NCI-H2107 (cell line): ENCODE data around the gene KRT71.
"Not testable (repeated sequence)": the region's sequence is repeated elsewhere in the genome, so short reads cannot be mapped to it uniquely, and the experiment has no call there.

Experiments used
- DNase-seq: peaks from one replicate; lab custom pipeline; 2025; lab: John Stamatoyannopoulos, UW

Gene KRT71

DNA sequence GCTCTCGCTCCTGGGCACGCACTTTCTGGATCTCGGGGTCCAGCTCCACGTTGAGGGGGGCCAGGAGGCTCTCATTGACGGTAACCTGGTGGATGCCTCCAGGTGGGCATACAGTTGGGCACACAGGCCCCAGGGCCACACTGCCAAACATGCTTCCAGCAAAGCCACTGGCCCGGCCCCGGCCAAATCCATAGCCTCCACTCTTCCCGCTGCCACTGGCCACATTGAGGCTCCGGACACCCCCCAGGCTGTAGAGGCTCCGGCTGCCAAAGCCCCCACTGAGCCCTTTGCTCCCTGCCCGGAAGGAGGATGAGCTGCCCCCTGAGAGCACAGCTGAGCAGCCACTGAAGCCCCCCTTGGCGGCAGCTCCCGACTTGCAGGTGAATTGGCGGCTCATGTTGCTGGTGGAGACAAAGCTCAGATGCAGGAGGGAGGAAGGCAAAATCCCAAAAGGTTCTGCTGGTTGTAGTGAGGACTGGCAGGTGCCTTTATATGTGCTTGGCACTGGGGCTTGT, at the start of gene KRT71:
Gene KRT71 (minus strand): TSS at position 465 of the 515 bp plus-strand sequence. CDS start 68 bp downstream, at position 397.
- DNase-seq: no peak

DNA sequence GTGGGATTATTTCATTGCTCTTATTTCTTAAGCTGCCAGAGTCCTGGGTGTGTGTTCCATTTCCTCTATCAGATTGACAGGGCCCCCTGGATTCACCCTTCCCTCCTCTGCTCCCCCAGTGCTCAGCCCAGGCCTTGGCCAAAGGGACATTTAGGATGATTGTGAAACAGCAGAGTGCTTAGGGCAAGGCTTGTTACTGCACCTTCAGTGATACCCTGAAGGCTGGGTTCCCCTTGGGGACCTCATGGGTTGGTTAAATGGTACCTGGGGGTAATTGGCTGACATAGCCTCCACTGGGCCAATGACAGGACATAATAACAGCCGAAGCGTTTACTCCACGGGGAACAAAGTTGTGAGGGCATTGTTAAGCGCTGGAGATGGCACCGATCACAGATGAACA, 49.6 kb upstream of the KRT71 start:
- no peak for DNase-seq

DNA sequence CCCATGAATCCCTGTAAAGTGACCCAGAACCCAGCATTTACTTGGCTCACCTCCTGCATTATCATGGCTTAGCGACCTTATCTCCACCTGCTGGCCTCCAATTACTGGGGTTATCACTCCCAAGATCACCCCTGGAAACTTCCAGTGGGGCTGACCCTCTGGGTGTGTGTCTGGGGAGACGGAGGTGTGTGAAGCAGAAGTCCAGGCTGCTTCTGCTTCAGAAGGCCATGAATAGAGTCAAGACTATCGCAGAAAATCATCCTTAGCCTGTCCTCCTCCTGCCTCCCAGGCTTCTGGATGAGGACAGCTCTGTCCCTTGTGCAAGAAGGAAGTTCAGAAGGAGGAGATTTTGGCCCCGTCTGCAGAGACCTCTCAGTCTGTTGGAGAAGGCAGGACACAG, 48.7 kb upstream of the KRT71 start:
- DNase-seq: no peak

DNA sequence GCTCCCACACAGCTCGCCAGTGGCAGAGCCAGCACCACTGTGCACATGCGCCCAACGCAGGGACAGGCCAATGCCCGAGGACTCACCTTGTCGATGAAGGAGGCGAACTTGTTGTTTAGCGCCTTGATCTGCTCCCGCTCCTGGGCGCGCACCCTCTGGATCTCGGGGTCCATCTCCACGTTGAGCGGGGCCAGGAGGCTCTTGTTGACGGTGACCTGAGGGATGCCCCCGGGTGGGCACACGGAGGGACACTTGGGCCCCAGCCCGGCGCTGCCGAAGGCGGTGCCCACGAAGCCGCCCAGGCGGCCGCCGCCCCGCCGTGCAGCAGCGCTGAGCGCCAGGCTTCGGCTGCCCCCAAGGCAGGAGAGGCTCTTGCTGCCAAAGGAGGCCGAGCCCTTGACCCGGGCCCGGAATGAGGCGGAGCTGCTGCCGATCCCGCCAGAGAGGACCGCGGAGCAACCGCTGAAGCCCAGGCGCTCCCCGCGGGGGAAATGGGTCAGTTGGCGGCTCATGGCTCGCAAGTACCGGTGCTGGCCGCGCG, 48.1 kb upstream of the KRT71 start, which contains the start of gene KRT72:
Gene KRT72 (minus strand): TSS at position 523 of the 541 bp plus-strand sequence. CDS start 11 bp downstream, at position 512.
- DNase-seq: no peak

DNA sequence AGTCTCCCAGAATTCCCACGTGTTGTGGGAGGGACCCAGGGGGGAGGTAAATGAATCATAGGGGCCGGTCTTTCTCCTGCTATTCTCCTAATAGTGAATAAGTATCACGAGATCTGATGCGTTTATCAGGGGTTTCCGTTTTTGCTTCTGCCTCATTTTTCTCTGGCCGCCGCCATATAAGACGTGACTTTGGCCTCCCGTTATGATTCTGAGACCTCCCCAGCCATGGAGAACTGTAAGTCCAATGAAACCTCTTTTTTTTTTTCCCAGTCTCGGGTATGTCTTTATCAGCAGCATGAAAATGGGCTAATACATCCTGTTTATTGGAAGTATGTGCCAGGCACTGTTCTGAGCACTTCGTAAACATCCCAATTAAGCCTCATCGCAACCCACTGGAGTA, 47.5 kb upstream of the KRT71 start:
- DNase-seq: no peak

DNA sequence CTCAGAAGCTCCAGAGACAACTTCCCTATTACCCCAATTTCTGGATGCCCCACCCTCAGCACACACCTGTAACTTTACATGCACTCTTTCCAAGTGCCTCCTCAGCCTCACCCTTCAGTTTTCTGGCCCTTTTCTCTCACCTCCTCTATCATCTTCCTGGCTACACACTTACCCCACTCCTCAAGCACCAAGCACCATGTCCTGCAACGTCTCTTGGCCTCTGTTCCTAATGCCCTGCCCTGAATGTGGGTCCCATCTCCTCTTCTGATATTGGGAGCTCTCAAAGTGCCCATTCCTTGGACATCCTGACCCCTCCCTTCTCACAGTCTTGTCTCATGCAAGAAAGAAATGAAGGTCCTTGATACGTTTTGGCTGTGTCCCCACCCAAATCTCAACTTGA, 47.1 kb upstream of the KRT71 start:
- DNase-seq: no peak

DNA sequence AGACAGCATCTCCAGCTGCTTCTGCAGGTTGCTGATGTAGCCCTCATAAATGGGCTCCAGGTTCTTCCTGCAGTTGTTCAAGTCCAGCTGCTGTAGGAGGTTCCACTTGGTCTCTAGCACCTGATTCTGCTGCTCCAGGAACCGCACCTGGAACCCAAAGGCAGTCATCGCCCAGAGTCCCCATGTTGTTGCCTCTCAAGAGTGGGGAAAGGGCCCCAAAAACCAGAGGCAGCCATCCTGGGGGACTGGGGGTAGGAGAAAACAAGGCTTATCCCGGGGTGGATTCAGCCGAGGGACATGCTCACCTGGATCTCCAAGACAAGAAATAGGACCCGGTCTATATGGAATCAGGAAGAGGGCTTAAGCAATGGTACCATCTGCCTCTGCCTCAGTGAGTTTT, 46.0 kb upstream of the KRT71 start:
- no peak for DNase-seq

DNA sequence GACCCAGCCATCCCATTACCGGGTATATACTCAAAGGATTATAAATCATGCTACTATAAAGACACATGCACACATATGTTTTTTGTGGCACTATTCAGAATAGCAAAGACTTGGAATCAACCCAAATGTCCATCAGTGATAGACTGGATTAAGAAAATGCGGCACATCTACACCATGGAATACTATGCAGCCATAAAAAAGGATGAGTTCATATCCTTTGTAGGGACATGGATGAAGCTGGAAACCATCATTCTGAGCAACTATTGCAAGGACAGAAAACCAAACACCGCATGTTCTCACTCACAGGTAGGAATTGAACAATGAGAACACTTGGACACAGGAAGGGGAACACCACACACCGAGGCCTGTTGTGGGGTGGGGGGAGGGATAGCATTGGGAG, 41.3 kb upstream of the KRT71 start:
- not testable (repeated sequence) for DNase-seq

DNA sequence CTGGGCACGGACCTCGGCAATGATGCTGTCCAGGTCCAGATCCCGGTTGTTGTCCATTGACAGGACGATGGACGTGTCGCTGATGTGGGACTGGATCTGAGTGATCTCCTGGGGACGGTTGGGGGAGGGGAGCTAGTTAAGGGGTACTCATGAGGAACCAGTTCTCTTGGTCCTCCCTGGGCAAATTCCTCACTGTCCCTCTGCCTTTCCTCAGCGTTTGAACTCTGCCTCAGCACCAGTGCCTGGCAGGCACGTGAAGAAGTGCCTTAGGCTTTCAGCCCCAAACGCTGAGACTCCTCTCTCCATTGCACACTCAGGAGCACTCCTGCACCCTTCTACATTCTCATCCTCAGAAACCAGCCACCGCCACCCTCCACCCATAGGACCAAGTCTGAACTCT, 38.6 kb upstream of the KRT71 start:
- DNase-seq: no peak

DNA sequence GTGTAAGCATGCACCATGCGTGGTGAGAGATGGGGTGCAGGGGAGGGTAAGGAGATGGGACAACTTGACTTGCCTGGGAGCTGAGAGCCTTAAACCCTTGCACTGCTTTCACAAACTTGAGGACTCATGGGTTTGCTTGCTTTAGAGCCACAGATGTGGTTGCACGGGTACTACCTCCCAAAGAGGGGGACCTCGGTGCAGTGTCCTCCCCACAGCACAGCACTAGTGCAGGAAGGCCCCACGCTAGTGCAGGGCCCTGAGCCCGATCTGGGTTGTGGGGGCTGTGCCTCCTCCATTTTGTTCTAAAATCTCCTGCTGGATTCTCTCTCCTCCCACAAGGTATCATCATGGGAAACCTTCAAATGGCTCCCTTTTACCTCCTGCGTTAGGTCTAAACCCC, 37.1 kb upstream of the KRT71 start:
- no peak for DNase-seq

DNA sequence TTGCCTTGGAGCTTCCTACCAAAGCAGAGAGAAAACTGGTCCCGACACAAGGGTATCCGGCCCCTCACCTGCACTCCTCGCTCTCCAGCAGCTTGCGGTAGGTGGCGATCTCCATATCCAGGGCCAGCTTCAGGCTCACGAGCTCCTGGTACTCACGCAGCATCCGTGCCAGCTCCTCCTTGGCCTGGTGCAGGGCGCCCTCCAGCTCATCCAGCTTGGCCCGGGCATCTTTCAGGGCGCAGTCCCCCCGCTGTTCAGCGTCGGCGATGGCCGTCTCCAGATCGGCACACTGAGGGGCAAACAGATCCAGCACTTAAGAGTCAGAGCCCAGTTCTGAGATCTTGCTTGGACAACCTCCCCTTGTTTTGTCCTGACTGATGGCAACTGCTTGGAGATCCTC, 34.6 kb upstream of the KRT71 start:
- DNase-seq: no peak

DNA sequence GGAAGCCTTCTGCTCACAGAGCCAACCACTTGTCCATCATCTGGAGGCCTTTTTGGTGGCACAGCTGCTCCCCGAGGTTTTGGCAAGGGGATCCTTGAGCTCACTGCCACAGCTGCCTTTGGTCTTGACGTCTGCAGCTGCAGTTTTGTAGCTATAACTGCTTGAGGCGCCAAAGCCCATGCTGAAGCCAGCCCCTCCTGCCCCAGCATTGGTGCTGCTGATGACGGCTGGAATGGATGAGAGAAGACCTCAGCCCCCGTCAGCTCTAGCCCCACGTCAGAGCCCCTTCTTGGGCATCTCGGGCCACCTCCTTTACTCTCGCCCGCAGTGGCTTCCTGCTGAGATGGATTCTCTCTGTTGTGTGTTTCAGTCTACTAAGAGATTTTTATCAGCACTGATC, 33.0 kb upstream of the KRT71 start:
- DNase-seq: no peak

DNA sequence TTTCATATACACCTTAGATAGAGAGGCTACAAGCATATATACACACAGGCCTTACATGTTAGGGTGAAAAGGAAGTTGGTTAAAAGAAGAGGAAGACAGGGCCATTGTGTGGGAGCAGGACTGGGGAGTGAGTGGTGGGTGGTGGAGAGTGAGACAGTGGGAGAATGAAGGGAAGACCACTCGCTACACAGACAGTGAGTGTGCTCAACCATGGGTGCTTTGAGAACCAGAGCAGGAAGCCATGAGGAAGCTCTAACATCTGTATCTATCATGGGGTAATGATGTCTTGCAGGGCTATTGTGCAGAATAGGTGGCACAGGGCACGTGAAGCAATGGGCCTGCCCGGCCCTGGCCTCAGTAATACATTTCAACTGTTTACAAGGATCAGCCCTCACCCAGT, 32.1 kb upstream of the KRT71 start:
- no peak for DNase-seq

DNA sequence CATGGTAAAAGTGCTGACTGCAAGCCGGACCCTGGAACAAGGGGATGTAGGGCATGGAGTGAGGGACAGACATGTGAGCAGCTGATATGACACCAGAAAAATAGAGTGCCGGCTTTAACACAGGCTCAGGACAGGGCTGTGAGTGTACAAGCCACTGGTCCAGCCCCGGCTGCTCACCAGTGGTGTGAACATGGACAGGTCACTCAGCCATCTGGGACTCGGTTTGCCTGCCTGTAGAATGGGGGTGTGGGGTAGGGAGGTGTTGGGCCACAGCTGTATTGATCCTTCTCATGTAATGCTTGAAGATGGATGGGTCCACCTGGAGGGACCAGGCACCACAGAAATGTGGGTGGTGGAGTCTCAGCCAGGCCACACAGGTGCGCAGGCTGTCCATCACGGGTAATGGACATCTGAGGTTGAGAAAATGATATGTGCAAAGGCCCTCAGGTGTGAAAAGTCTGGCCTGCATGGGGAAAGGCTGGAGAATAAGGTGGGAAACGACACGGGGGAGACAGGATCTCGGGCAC, 31.3 kb upstream of the KRT71 start:
- DNase-seq: no peak

DNA sequence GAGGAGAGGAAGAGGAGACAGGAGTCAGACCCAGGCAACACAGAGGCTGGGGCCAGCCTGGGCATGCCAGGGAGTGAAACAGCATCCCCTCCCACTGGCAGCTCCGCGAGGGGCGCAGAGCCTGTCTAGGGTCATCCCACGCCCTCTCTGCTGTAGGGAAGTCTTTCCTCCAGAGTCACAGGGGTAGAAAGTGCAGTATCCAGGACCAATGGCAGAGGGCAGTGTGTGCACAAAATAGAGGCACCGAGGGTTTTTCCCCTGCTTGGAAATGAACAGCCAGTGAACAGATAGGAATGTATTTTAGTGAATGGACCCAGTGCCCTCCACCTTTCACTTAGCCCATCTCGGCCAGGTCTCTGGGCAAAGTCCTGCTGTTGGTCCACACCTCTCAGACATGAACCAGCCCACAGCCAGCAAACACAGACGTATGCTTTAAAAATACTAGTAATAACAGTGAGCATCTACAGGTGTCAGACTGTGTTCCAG, 30.1 kb upstream of the KRT71 start:
- DNase-seq: peak; percentile 85

DNA sequence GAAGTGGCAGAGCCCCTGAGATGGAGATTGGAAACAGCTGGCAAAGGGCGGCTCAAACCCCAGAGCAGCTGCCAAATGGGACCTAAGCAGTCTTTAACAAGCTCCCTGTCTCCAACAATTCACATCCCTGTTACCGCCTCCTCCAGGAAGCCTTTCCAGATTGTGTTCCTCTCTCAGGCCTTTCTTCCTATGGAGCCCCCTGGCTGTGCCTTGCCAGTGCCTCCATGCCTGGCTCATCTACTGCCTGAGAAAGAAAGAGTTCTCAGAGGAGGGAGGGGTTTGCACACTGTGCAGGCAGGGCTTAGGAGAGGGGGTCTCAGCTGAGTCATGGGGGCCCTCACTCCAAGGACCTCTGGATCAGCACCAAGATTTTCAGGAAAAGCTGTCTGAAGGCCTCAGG, 29.5 kb upstream of the KRT71 start:
- DNase-seq: no peak

DNA sequence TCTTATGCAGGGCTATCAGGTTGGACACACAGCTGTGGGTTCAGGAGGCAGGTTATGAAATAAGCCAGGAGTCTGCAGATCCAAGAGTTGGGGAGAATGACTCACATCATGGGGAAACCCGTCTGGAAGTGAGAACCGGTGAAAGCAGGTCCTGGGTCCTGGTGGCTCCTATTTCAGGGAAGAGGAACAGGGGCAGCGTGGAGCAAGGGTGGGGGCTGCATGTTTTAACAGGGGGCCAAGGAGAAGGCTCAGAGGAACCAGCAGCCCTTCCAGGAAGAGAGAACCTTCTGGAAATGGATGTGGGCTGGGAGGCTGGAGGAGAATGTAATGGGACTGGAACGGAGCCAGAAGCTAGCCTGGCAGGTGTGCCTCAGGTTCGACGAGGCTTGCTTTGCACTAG, 28.5 kb upstream of the KRT71 start:
- peak; percentile 46 for DNase-seq

DNA sequence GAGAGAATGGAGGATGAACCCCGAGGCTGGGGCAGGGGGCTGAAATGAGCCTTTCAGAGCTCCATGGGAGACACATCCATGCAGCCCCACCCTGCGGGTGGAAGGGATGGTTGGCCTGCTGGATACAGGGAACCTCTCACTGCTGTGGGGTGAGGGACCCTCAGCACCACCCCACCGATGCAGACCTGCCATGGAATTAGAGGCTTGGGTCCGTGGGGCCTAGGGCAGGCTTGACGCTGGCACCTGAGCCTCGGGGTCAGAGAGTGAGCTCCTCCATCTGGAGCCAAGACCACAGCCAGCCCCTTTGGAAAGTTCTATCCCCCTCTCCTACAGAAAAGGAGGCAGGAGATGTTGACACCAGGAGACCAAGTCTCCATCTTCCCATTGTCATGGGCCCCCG, 28.1 kb upstream of the KRT71 start:
- no peak for DNase-seq

DNA sequence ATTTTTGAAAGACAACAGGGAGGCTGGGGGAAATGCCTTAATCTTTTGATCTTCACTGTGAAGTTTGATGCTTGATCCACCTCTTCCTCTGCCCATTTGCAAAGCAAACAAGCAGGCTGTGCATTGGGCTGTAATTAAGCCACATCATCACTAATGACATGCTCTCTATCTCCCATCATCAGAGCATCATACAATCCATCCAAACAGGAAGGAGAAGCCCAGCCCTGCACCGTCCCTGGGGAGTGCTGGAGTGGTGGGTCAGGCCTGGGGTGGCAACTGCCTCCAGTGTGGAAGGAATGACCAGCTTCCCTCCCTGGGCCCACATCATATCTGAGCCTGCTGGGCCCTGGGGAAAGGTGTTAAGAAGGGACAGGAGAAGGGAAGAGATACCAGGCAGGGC, 27.6 kb upstream of the KRT71 start:
- no peak for DNase-seq

DNA sequence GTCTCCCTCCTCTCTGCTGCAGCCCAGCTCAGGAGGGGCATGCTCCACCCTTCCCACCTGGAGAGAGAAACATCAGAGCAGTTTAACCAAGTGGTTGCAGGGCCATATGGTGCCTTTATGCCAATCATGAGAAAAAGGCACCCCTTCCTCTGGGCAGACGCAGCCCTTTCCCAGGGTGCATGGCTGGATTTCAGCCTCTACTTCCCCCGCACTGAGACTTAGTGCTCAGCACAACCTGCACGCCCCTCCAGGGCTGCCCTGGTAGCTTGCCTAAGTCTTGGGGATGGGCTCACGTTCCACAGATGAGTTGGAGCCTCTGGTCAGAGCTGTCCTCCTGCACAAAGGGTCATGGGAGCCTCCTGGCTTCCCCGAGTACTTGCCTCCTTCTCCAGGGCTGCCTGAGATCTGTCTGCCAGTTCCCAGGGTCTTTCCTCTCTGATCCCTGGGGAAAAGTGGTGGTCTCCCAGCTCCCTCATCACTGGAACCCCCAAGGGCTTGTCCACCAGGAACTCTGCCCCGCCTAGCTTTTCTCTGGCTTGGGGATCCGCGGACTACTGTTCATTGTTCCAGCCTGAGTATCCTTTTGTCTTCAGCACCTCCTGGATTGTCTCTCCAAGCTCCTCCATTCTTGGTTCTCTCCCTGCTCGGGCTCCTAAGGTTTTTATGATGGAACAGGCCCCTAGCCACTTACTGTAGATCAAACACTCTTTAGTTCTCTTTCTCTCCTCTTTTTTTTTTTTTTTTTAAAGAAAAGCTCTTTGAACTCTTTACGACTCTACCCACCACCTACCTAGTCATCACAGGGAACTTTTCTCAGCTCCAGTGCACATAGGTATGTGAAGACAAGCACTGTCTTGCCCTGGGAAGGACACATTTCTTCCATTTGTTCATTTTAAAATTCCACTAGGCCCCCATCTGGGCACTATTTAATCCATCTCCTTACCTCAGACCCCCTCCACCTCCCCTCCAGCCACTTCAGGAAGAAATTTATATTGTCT, 26.8 kb upstream of the KRT71 start:
- DNase-seq: no peak

DNA sequence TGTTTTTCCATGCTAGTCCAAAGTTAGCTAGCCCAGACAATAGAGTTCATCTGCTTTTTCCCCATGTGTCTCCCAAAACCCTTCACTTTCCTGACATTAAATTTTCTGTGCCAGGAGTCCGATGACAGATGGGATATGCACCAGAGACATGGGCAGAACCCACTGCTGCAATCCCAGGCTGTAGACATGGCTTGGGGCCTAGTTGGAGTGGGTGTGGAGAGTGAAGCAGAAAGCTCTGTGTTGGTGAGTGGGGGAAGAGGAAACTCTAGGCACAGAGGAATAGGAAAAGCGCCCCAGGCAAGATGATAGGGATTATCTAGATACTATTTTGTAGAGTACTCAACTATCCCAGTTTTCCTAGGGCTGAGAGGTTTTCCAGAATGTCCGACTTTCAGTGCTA, 25.5 kb upstream of the KRT71 start:
- DNase-seq: no peak

DNA sequence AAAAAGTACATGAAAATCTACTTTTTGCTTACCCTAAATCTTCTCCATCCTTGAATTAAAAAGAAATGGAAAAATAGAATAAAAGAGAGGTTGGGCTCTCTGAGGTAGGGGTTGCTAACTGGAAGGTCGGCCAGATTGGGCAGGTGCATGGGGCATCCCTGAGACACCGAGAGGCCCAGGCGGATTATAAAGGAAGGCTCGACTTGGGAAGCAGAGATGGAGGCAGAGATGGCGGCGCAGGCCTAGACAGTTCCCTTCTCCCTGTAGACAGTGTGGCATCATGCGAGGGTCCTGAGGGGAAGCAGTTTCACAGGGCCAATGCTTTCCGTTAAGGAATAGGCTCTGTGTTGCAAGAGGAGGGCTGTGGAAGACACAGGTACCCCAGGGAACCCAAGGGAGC, 24.4 kb upstream of the KRT71 start:
- no peak for DNase-seq

DNA sequence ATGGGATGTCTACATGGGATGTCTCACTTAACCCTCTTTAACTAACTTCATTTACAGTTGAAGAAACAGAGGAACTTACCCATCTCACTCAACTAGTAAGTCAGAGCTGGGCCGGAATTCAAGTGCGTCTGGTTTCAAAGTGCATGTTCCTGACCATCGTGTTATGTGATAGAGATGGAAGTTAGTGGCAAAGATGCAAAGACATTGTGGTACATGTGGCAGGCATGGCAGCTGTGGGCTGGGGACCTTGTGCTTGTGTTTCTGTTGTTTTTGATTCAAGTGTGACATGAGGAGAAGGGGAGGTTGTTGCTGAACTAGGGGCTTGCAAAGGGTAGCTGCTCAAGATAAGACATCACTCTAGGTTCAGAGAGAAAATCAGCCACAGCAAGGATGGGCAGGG, 23.0 kb upstream of the KRT71 start:
- no peak for DNase-seq
